HG03439 (cell line): Measurements from ENCODE around the gene VPS37B.

Experiments
- ATAC-seq: cut with Tn5 transposase; IDR thresholded peaks from one replicate; pipeline ENCODE4 v1.9.1; 2021; ENCODE audit warnings: mild to moderate bottlenecking, moderate library complexity; ENCODE audit not compliant: unreplicated experiment

VPS37B gene

DNA sequence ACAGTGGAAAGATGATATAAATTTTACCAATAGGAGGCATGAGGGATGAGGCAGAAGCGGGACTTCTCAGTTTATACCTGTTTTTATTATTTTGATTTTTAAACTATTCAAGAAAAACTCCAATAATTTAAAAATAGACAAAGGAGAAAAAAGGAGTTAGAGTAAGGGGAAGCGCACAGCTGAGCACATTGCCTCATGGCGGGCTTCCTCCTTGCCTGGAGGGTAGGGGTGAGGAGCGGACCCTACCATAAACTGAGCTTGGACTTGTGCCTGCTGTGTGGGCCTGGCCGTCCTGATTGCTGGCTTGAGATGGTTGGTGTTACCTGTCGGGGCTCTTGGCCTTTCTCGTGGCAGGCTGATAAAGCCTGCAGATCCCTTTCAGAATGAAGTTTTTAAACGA, 75.8 kb downstream of the VPS37B start:
- ATAC-seq = no peak

DNA sequence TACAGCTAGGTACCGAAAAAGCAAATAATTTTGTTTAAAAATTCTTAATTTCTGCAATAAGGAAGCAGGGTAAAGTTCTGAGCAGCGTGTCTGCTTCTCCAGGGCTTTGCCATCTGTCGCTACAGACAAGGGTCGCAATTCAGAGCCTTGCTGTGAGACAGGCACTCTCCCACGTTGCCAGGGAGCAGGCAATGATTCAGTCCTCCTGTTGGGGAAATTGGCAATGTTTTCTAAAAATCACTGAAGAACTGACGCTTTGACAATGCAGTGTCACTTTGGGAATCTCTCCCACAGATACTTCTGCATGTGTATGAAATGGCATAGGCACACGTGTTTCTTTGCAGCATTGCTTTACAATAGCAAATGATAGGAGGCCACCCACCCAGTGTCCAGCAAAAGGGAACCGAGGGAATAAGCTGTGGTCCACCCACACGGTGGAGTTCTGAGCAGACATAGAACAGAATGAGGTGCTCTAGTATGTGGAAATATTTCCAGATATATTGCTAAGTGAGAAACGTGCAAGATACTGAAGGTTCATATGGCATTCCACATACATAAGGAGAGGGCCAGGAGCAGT, 76.6 kb downstream of the VPS37B start:
- no peak for ATAC-seq
